Measurements from ENCODE around the gene ING5.

The ING5 gene

DNA sequence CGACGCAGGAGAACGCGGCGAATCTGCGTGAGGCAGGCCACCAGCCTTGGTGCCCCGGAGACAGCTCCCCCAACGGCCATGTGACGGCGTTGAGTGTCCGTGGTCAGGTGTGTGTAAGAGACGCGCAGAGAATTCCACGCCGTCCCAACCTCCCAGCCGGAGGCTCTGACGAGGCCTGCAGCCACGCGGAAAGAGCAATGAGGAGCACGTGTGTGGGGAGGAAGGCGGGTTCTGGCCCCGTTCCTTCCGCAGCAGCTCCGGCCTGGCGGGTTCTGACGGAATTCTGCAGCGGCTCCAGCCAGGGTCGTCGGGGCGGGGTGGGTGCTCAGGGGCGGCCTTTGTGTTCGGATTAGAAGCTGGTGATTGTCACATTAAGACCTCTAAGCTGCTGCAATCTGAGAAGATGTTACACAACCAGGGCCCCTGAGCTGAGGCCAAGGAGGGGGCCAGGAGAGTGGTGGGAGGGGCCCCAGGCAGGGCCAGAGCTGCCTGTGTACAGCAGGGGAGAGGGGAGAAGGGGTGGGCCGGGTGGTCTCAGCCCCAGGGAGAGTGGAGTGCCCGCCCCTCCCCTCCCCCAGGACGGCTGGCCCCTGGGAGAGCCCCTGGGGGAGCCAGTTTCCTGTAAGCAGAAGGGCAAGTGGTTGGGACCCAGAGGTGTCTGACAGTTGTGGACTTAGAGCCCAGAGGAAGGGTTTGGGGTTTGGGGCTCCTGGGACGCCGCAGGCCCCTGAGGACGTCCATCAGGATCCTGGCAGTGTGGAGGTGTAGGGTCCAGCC, 69.6 kb downstream of the ING5 start:
- ATAC-seq (ENCODE audit: insufficient read depth, low read depth) (no peak), DNase-seq (peak; percentile 2)
- no peaks in the 10 kb centered on the region for H3K27me3 ChIP-seq (ENCODE audit: insufficient read depth, low read length, poor library complexity)
- no peak overlapping the region for H2AFZ ChIP-seq (ENCODE audit: low read depth, low read length)
- no peaks in the 10 kb centered on the region for H3K4me1 ChIP-seq (ENCODE audit: insufficient read depth, low read length)
- no peaks in the 10 kb centered on the region for H4K20me1 ChIP-seq (ENCODE audit: insufficient read depth, low read length)
- no peak overlapping the region for H3K4me2 ChIP-seq (ENCODE audit: insufficient read depth, low read length)
- H3K27ac ChIP-seq (ENCODE audit: low read length): no peak overlapping the region
- H3K9ac ChIP-seq (ENCODE audit: low read depth, low read length): no peak overlapping the region
- no peak overlapping the region for H3K4me3 ChIP-seq (ENCODE audit: low read depth in 1 of 2, low read length in 2 of 2)
- no peaks in the 10 kb centered on the region for H3K79me2 ChIP-seq (ENCODE audit: insufficient read depth, low read length)
- no peaks in the 10 kb centered on the region; the same call in 1 of the 2 replicates for H3K36me3 ChIP-seq (ENCODE audit: insufficient read depth, low read length)
- TF ChIP-seq, protein P1, sequence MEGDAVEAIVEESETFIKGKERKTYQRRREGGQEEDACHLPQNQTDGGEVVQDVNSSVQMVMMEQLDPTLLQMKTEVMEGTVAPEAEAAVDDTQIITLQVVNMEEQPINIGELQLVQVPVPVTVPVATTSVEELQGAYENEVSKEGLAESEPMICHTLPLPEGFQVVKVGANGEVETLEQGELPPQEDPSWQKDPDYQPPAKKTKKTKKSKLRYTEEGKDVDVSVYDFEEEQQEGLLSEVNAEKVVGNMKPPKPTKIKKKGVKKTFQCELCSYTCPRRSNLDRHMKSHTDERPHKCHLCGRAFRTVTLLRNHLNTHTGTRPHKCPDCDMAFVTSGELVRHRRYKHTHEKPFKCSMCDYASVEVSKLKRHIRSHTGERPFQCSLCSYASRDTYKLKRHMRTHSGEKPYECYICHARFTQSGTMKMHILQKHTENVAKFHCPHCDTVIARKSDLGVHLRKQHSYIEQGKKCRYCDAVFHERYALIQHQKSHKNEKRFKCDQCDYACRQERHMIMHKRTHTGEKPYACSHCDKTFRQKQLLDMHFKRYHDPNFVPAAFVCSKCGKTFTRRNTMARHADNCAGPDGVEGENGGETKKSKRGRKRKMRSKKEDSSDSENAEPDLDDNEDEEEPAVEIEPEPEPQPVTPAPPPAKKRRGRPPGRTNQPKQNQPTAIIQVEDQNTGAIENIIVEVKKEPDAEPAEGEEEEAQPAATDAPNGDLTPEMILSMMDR (IDR thresholded peaks at IDR 0.05; ENCODE audit: borderline replicate concordance, extremely low read depth, low read length, poor library complexity, severe bottlenecking): no peak
- no peak for TF ChIP-seq EZH2 (IDR thresholded peaks at IDR 0.05; ENCODE audit: borderline replicate concordance, low read depth, low read length, severe bottlenecking)
- no peaks in the 10 kb centered on the region for H3K9me3 ChIP-seq (ENCODE audit: insufficient read depth, low read length, severe bottlenecking)

- Histone ChIP-seq H3K9me3 (ENCODE audit: insufficient read depth, low read length, severe bottlenecking) (no peaks in the 10 kb centered on the region), H3K27ac (ENCODE audit: low read length) (no peak overlapping the region), H3K27me3 (ENCODE audit: insufficient read depth, low read length, poor library complexity) (no peaks in the 10 kb centered on the region), H3K9ac (ENCODE audit: low read depth, low read length) (no peak overlapping the region), H3K79me2 (ENCODE audit: insufficient read depth, low read length) (no peaks in the 10 kb centered on the region), H3K4me1 (ENCODE audit: insufficient read depth, low read length) (no peaks in the 10 kb centered on the region), H4K20me1 (ENCODE audit: insufficient read depth, low read length) (no peaks in the 10 kb centered on the region), H2AFZ (ENCODE audit: low read depth, low read length) (no peak overlapping the region), H3K4me2 (ENCODE audit: insufficient read depth, low read length) (no peak overlapping the region), H3K4me3 (ENCODE audit: low read depth in 1 of 2, low read length in 2 of 2) (no peak overlapping the region), H3K36me3 (ENCODE audit: insufficient read depth, low read length) (no peaks in the 10 kb centered on the region; the same call in 1 of the 2 replicates)
- no peak for ATAC-seq (ENCODE audit: insufficient read depth, low read depth)
- peak; percentile 2 for DNase-seq
- TF ChIP-seq EZH2 (IDR thresholded peaks at IDR 0.05; ENCODE audit: borderline replicate concordance, low read depth, low read length, severe bottlenecking): no peak
Observed at GRCh38 chr2:241772063-241772499, 70.2 kb downstream of the ING5 start.

GRCh38 chr2:241773511-241774418, 71.9 kb downstream of the ING5 start:
- Histone ChIP-seq H3K79me2 (ENCODE audit: insufficient read depth, low read length) (no peaks in the 10 kb centered on the region), H3K4me2 (ENCODE audit: insufficient read depth, low read length) (no peak overlapping the region), H3K36me3 (ENCODE audit: insufficient read depth, low read length) (no peaks in the 10 kb centered on the region), H3K9me3 (ENCODE audit: insufficient read depth, low read length, severe bottlenecking) (no peaks in the 10 kb centered on the region), H4K20me1 (ENCODE audit: insufficient read depth, low read length) (no peaks in the 10 kb centered on the region), H3K4me1 (ENCODE audit: insufficient read depth, low read length) (no peaks in the 10 kb centered on the region), H2AFZ (ENCODE audit: low read depth, low read length) (no peak overlapping the region), H3K27ac (ENCODE audit: low read length) (no peak overlapping the region), H3K4me3 (ENCODE audit: low read depth in 1 of 2, low read length in 2 of 2) (no peak overlapping the region), H3K9ac (ENCODE audit: low read depth, low read length) (no peak overlapping the region), H3K27me3 (ENCODE audit: insufficient read depth, low read length, poor library complexity) (no peaks in the 10 kb centered on the region)
- DNase-seq (peak; percentile 2), ATAC-seq (ENCODE audit: insufficient read depth, low read depth) (0 out of 3 replicates have a peak, but pooled peaks have one; percentile 7)
- TF ChIP-seq EZH2 (IDR thresholded peaks at IDR 0.05; ENCODE audit: borderline replicate concordance, low read depth, low read length, severe bottlenecking): no peak
- TF ChIP-seq, protein P1 (IDR thresholded peaks at IDR 0.05; ENCODE audit: borderline replicate concordance, extremely low read depth, low read length, poor library complexity, severe bottlenecking): no peak
